WERI-Rb-1 (cell line): ENCODE data around the gene FAR1.

Source experiments
- DNase-seq: peaks from one replicate; pipeline ENCODE4 v3.0.0-alpha.2; 2020
- H3K27ac ChIP-seq: fragments of 250-450 bp; sonication (Bioruptor Pico); 2 replicates; pipeline ENCODE4 v1.5.1; 2020; ENCODE audit warnings: mild to moderate bottlenecking, moderate library complexity
- H3K27me3 ChIP-seq: fragments of 250-450 bp; sonication (Bioruptor Pico); 2 replicates; pipeline ENCODE4 v1.5.1; 2021; ENCODE audit warnings: mild to moderate bottlenecking, low read depth, moderate library complexity; ENCODE audit not compliant: insufficient read depth, severe bottlenecking
- H3K36me3 ChIP-seq: fragments of 250-450 bp; sonication (Bioruptor Pico); 2 replicates; pipeline ENCODE4 v1.5.1; 2020; ENCODE audit warnings: mild to moderate bottlenecking, moderate library complexity
- H3K4me3 ChIP-seq: 2 replicates; pipeline ENCODE4 v1.5.1; 2011; ENCODE audit warnings: low read depth, mild to moderate bottlenecking, control low read depth, low read length
- H3K9me3 ChIP-seq: fragments of 250-450 bp; sonication (Bioruptor Pico); 2 replicates; pipeline ENCODE4 v1.5.1; 2021; ENCODE audit warnings: mild to moderate bottlenecking, moderate library complexity; ENCODE audit not compliant: severe bottlenecking
- CTCF ChIP-seq: IDR thresholded peaks from 2 replicates; pipeline ENCODE4 v1.5.1; 2011; ENCODE audit warnings: low read depth, mild to moderate bottlenecking, control low read depth, inconsistent platforms, low read length

FAR1 gene

GRCh38 chr11:13694115-13694514 is 25.6 kb downstream of the FAR1 start:
- Histone ChIP-seq H3K9me3 (no peaks in the 10 kb centered on the region), H3K27me3 (no peaks in the 10 kb centered on the region), H3K27ac (no peak overlapping the region), H3K36me3 (peaks cover 39% of the 10 kb centered on the region), H3K4me3 (no peak overlapping the region)
- TF ChIP-seq CTCF, result no peak
- DNase-seq, result no peak

GRCh38 chr11:13695886-13696285 is 27.4 kb downstream of the FAR1 start:
- TF ChIP-seq CTCF, result no peak
- peaks cover 47% of the 10 kb centered on the region for H3K36me3 ChIP-seq
- H3K4me3 ChIP-seq, result no peak overlapping the region
- no peaks in the 10 kb centered on the region for H3K9me3 ChIP-seq
- no peak for DNase-seq
- H3K27ac ChIP-seq, result no peak overlapping the region
- no peaks in the 10 kb centered on the region for H3K27me3 ChIP-seq

- H3K27me3 ChIP-seq, result no peaks in the 10 kb centered on the region
- no peaks in the 10 kb centered on the region for H3K9me3 ChIP-seq
- no peak for DNase-seq
- TF ChIP-seq CTCF, result no peak
- H3K36me3 ChIP-seq, result peaks cover 60% of the 10 kb centered on the region
- no peak overlapping the region for H3K4me3 ChIP-seq
- H3K27ac ChIP-seq, result no peak overlapping the region
These were observed 29.2 kb downstream of the FAR1 start for GRCh38 chr11:13697710-13698109.

- TF ChIP-seq CTCF, result no peak
- H3K9me3 ChIP-seq, result no peaks in the 10 kb centered on the region
- H3K27ac ChIP-seq, result no peak overlapping the region
- no peak overlapping the region for H3K4me3 ChIP-seq
- no peak for DNase-seq
- H3K27me3 ChIP-seq, result no peaks in the 10 kb centered on the region
- H3K36me3 ChIP-seq, result peaks cover 63% of the 10 kb centered on the region
These were observed 29.7 kb downstream of the FAR1 start for GRCh38 chr11:13698132-13698531.

DNA sequence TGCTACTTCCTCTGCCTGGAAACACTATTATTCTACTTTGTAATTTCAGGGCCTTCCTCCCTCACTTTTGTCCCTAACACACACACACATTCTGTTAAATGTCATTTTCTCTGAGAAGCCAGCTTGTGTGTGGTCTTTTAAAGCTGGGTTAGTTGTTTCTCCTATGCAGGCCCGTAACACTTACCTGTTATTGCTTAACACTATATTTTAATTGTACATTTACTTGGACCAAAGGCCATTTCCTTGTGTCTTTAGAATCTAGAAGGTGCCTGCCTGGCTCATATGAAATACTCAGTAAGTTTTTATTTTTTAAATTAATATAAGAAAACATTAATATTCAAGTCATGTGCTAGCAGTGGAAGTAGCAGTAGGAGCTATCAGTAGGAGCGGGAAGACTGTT is 30.6 kb downstream of the FAR1 start:
- H3K9me3 ChIP-seq, result no peaks in the 10 kb centered on the region
- no peak for TF ChIP-seq CTCF

GRCh38 chr11:13699870-13700269 is 31.4 kb downstream of the FAR1 start:
- no peak overlapping the region for H3K4me3 ChIP-seq
- no peak for DNase-seq
- H3K36me3 ChIP-seq, result peaks cover 64% of the 10 kb centered on the region
- no peaks in the 10 kb centered on the region for H3K9me3 ChIP-seq
- H3K27me3 ChIP-seq, result no peaks in the 10 kb centered on the region
- no peak overlapping the region for H3K27ac ChIP-seq
- no peak for TF ChIP-seq CTCF

More for the DNA sequence above, 30.6 kb downstream of the FAR1 start:
- Histone ChIP-seq H3K4me3 (no peak overlapping the region), H3K27ac (no peak overlapping the region), H3K27me3 (no peaks in the 10 kb centered on the region), H3K36me3 (peaks cover 68% of the 10 kb centered on the region)
- no peak for DNase-seq
